Measurements from ENCODE around the gene LRMDA.

DNA sequence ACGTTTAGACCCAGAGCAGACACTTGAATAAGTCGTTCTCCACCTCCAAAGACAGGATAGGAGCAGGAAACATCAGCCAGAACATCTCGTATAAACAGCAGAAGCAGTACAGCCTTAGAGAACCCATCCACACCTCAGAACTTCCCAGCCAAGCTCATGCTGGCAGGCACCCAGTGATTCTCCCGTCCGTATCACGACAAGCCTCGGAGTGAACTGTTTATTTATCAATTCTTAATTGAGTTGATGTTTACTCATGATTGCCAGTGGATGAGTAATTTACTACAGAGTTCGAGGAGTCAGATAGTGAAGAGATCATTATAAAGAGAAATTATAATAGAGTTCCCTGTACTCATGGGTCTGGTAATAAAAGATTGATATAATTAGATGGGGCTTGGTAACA, 811.5 kb downstream of the LRMDA start:
- TF ChIP-seq CTCF (IDR thresholded peaks at IDR 0.05) (no peak), EZH2 (IDR thresholded peaks at IDR 0.05; ENCODE audit: borderline replicate concordance, insufficient read depth, low read depth, low read length, poor library complexity, severe bottlenecking) (no peak)
